Stomach (tissue), 9 donors: Measurements from ENCODE around the gene FNDC10. TPM values are rescaled to one million over a fixed set of nuclear protein-coding genes. Genes with fewer than 3 reads are reported as not detected.

Source experiments
- DNase-seq, 2 donors: peaks; one replicate each; pipeline versions ENCODE4 v3.0.0 to v3.0.0-alpha.2; 2013 to 2019
- H3K27ac ChIP-seq, 5 donors: fragments of 200-600 bp in 4 of 5; sonication (generic) in 4 of 5; one replicate each; pipeline ENCODE4 v1.5.1; 2013 to 2019; ENCODE audit warnings: mild to moderate bottlenecking in 1 of 5, moderate library complexity in 1 of 5
- H3K27me3 ChIP-seq, 3 donors: fragments of 200-600 bp; sonication (generic); one replicate each; pipeline ENCODE4 v1.5.1; 2017 to 2019; ENCODE audit warnings: mixed run types in 1 of 3
- H3K36me3 ChIP-seq, 4 donors: fragments of 200-600 bp; sonication (generic); 1 replicate in 3 of 4; 2 replicates in 1 of 4; pipeline ENCODE4 v1.5.1; 2016 to 2019
- H3K4me1 ChIP-seq, 4 donors: fragments of 200-600 bp; sonication (generic); one replicate each; pipeline ENCODE4 v1.5.1; 2016 to 2019
- H3K4me3 ChIP-seq, 4 donors: fragments of 200-600 bp; sonication (generic) in 3 of 4; one replicate each; pipeline ENCODE4 v1.5.1; 2016 to 2019; ENCODE audit warnings: mild to moderate bottlenecking in 1 of 4
- H3K9me3 ChIP-seq, 4 donors: fragments of 200-600 bp; sonication (generic); one replicate each; pipeline ENCODE4 v1.5.1; 2016 to 2019
- CTCF ChIP-seq, 7 experiments: fragments of 450-650 bp in 4 of 7; fragments of 200-600 bp in 3 of 7; sonication (generic) in 3 of 7; IDR thresholded peaks; one replicate each; pipeline ENCODE4 v1.5.1; 2016 to 2019; ENCODE audit warnings: antibody characterized with exemption in 7 of 7, control low read depth in 2 of 7, mild to moderate bottlenecking in 1 of 7
- EP300 ChIP-seq: sonication (generic); formaldehyde crosslinking; IDR thresholded peaks from one replicate; pipeline ENCODE4 v1.6.1; 2017; ENCODE audit warnings: antibody characterized with exemption
- POLR2A ChIP-seq, 4 donors: fragments of 450-650 bp; IDR thresholded peaks; one replicate each; pipeline ENCODE4 v1.6.1; 2016; ENCODE audit warnings: antibody characterized with exemption in 4 of 4, control low read depth in 2 of 4, mild to moderate bottlenecking in 1 of 4, moderate library complexity in 1 of 4
- POLR2AphosphoS5 ChIP-seq, 3 donors: sonication (generic); formaldehyde crosslinking; IDR thresholded peaks; one replicate each; pipeline ENCODE4 v1.6.1; 2016; ENCODE audit warnings: antibody characterized with exemption in 3 of 3
- WGBS, 5 donors: extraction: QIAGEN DNeasy Blood & Tissue Kit in 3 of 5; methylation state at CpG; one replicate each; pipeline versions ENCODE4 v1.1.5 to v1.1.7; 2013 to 2018; 5-methylcytosine and 5-hydroxymethylcytosine counted together
- intact Hi-C: fragments of 100-400 bp; cut with DNase I; formaldehyde crosslinking; loops from one replicate; pipeline ENCODE4 v1.15.1; 2023; ENCODE audit warnings: low total_unique reads
- polyA plus RNA-seq, 3 donors: library from polyadenylated mRNA; stranded (reverse); fragments of 200-250 nt; gene quantifications; one replicate each; pipeline ENCODE4 v1.2.3, GENCODE V29; 2013
- total RNA-seq, 5 donors: library from RNA; depleted of rRNA; stranded (reverse); fragments of >200 nt; gene quantifications; one replicate each; pipeline versions ENCODE4 v1.1.0 to v1.2.3, GENCODE V29; 2014 to 2016
- donor health status: healthy with polysubstance abuse.
- donor health status: Bipolar disorder and iron deficiency.
- donor health status: healthy.

The FNDC10 gene
- total and polyA plus RNA-seq, 8 donors, result 0.29 to 20.0 (median 4.0) TPM; not detected in 3

- intact Hi-C loops, result no loop called here
- Histone ChIP-seq H3K27ac (no peak overlapping the region), H3K27me3 (peaks cover 13 to 88% (median 41%) of the 10 kb centered on the region in 3 donors), H3K9me3 (no peaks in the 10 kb centered on the region), H3K4me3 (peak overlapping the region in 2 of 4 donors; percentile 45 to 57), H3K4me1 (peaks cover 13 to 35% (median 20%) of the 10 kb centered on the region in 4 donors), H3K36me3 (no peaks in the 10 kb centered on the region)
- TF ChIP-seq CTCF (IDR thresholded peaks at IDR 0.05) (no peak), EP300 (no peak), POLR2A (IDR thresholded peaks at IDR 0.05) (no peak), POLR2AphosphoS5 (IDR thresholded peaks at IDR 0.05) (no peak)
- WGBS, 5 donors, result 66 to 82% (median 73%) methylated on average over 10 to 22 of the region's 22 CpGs
- no peak for DNase-seq
Measured at GRCh38 chr1:1600861-1601563, 1.1 kb upstream of the FNDC10 start.

GRCh38 chr1:1599030-1599934, 653 bp downstream of the FNDC10 start:
- Histone ChIP-seq H3K36me3 (no peaks in the 10 kb centered on the region), H3K4me3 (peak overlapping the region; percentile 31 to 50 (median 40)), H3K4me1 (peaks cover 13 to 35% (median 20%) of the 10 kb centered on the region in 4 donors), H3K27me3 (peaks cover 13 to 77% (median 41%) of the 10 kb centered on the region in 3 donors), H3K27ac (no peak overlapping the region), H3K9me3 (no peaks in the 10 kb centered on the region)
- TF ChIP-seq EP300 (no peak), POLR2A (IDR thresholded peaks at IDR 0.05) (no peak), CTCF (IDR thresholded peaks at IDR 0.05) (no peak)
- 7 to 11% (median 9%) methylated on average over 53 to 111 of the region's 111 CpGs for WGBS, 5 donors
- peak in 1 of 2 donors; percentile 66 for DNase-seq
- intact Hi-C loops, result no loop called here

GRCh38 chr1:1598720-1599029, 1.3 kb downstream of the FNDC10 start:
- no peaks in the 10 kb centered on the region for H3K9me3 ChIP-seq
- WGBS, 5 donors, result 83 to 88% (median 85%) methylated on average over 8 to 13 of the region's 13 CpGs
- DNase-seq, result no peak
- H3K4me1 ChIP-seq, result peaks cover 13 to 35% (median 20%) of the 10 kb centered on the region in 4 donors
- no peak overlapping the region for H3K4me3 ChIP-seq
- H3K27me3 ChIP-seq, result peaks cover 13 to 71% (median 41%) of the 10 kb centered on the region in 3 donors
- H3K36me3 ChIP-seq, result no peaks in the 10 kb centered on the region
- intact Hi-C loops, result no loop called here
- TF ChIP-seq CTCF (IDR thresholded peaks at IDR 0.05) (no peak), POLR2AphosphoS5 (IDR thresholded peaks at IDR 0.05) (no peak)
- H3K27ac ChIP-seq, result no peak overlapping the region

GRCh38 chr1:1598051-1598719, 1.8 kb downstream of the FNDC10 start:
- Histone ChIP-seq H3K27ac (no peak overlapping the region), H3K9me3 (no peaks in the 10 kb centered on the region), H3K36me3 (no peaks in the 10 kb centered on the region), H3K4me1 (peaks cover 13 to 35% (median 20%) of the 10 kb centered on the region in 4 donors), H3K4me3 (no peak overlapping the region), H3K27me3 (peaks cover 13 to 66% (median 41%) of the 10 kb centered on the region in 3 donors)
- TF ChIP-seq POLR2AphosphoS5 (IDR thresholded peaks at IDR 0.05) (no peak), EP300 (no peak), CTCF (IDR thresholded peaks at IDR 0.05) (no peak), POLR2A (IDR thresholded peaks at IDR 0.05) (no peak)
- DNase-seq, result no peak
- WGBS, 5 donors, result 74 to 85% (median 81%) methylated on average over 12 to 28 of the region's 28 CpGs
- intact Hi-C loops, result no loop called here
